Activated effector memory CD4-positive, alpha-beta T cell treated with anti-CD3 and anti-CD28 coated beads, Interleukin-2, amount 50 U/mL, for 16 hours (primary cell): ENCODE results near the gene SH3BP4.

Experiments
- DNase-seq: peaks from one replicate; pipeline ENCODE4 v3.0.0-alpha.2; 2020

Gene SH3BP4

GRCh38 chr2:235095569-235095968 lies 143.8 kb downstream of the SH3BP4 start:
- no peak for DNase-seq

- no peak for DNase-seq
These were observed 144.6 kb downstream of the SH3BP4 start for GRCh38 chr2:235096447-235096846.

GRCh38 chr2:235097196-235097595 lies 145.4 kb downstream of the SH3BP4 start:
- DNase-seq = no peak

- no peak for DNase-seq
These were observed 146.5 kb downstream of the SH3BP4 start for GRCh38 chr2:235098269-235098668.

- DNase-seq = no peak
These were observed 147.1 kb downstream of the SH3BP4 start for GRCh38 chr2:235098736-235099494.

GRCh38 chr2:235102896-235103295 lies 151.1 kb downstream of the SH3BP4 start:
- no peak for DNase-seq
